ENCODE results near the gene SPAG6.
A peak's percentile ranks its signal among the peaks of the same experiment; 100 is the strongest.
"Not testable (repeated sequence)": the region's sequence is repeated elsewhere in the genome, so short reads cannot be mapped to it uniquely, and the experiment has no call there.

Gene SPAG6

GRCh38 chr10:22345301-22346095 is at the start of gene SPAG6:
Gene SPAG6, plus strand, starts transcription at chr10:22345496. Its CDS starts 116 bp downstream, at chr10:22345612.
- no peak for DNase-seq (ENCODE audit: low read depth in 2 of 2)

GRCh38 chr10:22301193-22301592 is 44.1 kb upstream of the SPAG6 start:
- DNase-seq (ENCODE audit: low read depth in 2 of 2) = no peak

- DNase-seq (ENCODE audit: low read depth in 2 of 2) = no peak
Observed at GRCh38 chr10:22303461-22303860, 41.8 kb upstream of the SPAG6 start.

GRCh38 chr10:22305721-22306120 is 39.6 kb upstream of the SPAG6 start:
- DNase-seq (ENCODE audit: low read depth in 2 of 2) = no peak

- no peak for DNase-seq (ENCODE audit: low read depth in 2 of 2)
Observed at GRCh38 chr10:22308390-22308789, 36.9 kb upstream of the SPAG6 start.

- no peak for DNase-seq (ENCODE audit: low read depth in 2 of 2)
Observed at GRCh38 chr10:22309180-22310000, 35.9 kb upstream of the SPAG6 start.

GRCh38 chr10:22310012-22310411 is 35.3 kb upstream of the SPAG6 start:
- DNase-seq (ENCODE audit: low read depth in 2 of 2) = not testable (repeated sequence)

- no peak for DNase-seq (ENCODE audit: low read depth in 2 of 2)
Observed at GRCh38 chr10:22310928-22311327, 34.4 kb upstream of the SPAG6 start.

- DNase-seq (ENCODE audit: low read depth in 2 of 2) = no peak
Observed at GRCh38 chr10:22314852-22315251, 30.4 kb upstream of the SPAG6 start.

- no peak for DNase-seq (ENCODE audit: low read depth in 2 of 2)
Observed at GRCh38 chr10:22315455-22316285, 29.6 kb upstream of the SPAG6 start.

GRCh38 chr10:22316286-22317075 is 28.8 kb upstream of the SPAG6 start, which contains the start of gene COMMD3:
Gene COMMD3, plus strand, starts transcription at chr10:22316388. Its CDS starts 30 bp downstream, at chr10:22316418.
- peak; percentile 75 to 77 for DNase-seq (ENCODE audit: low read depth in 2 of 2)

- DNase-seq (ENCODE audit: low read depth in 2 of 2) = no peak
Observed at GRCh38 chr10:22317076-22317370, 28.3 kb upstream of the SPAG6 start.

GRCh38 chr10:22317771-22318565 is 27.3 kb upstream of the SPAG6 start:
- no peak for DNase-seq (ENCODE audit: low read depth in 2 of 2)

- DNase-seq (ENCODE audit: low read depth in 2 of 2) = no peak
Observed at GRCh38 chr10:22318772-22319171, 26.5 kb upstream of the SPAG6 start.

GRCh38 chr10:22319547-22319979 is 25.7 kb upstream of the SPAG6 start:
- DNase-seq (ENCODE audit: low read depth in 2 of 2) = no peak

GRCh38 chr10:22319980-22320558 is 25.2 kb upstream of the SPAG6 start:
- DNase-seq (ENCODE audit: low read depth in 2 of 2) = no peak

GRCh38 chr10:22320591-22321155 is 24.6 kb upstream of the SPAG6 start, which contains the start of gene BMI1:
Gene BMI1, plus strand, starts transcription at chr10:22321099. Its CDS starts 5,351 bp downstream, at chr10:22326450.
- peak; percentile 57 to 65 for DNase-seq (ENCODE audit: low read depth in 2 of 2)

- DNase-seq (ENCODE audit: low read depth in 2 of 2) = peak in 1 of 2 experiments; percentile 41
Observed at GRCh38 chr10:22321156-22321923, 24.0 kb upstream of the SPAG6 start.

All from fibroblast of skin of left quadriceps (primary cell).